RPMI7951 (cell line): Measurements from ENCODE around the gene PTMA. TPM values are rescaled to one million over a fixed set of nuclear protein-coding genes. Genes with fewer than 3 reads are reported as not detected.
"Not testable (repeated sequence)": the region's sequence is repeated elsewhere in the genome, so short reads cannot be mapped to it uniquely, and the experiment has no call there.

Source experiments
- DNase-seq: peaks from one replicate; pipeline ENCODE4 v3.0.0-alpha.2; 2012; ENCODE audit warnings: low read depth
- total RNA-seq: library from RNA; depleted of rRNA; stranded (reverse); fragments of >200 nt; shearing (Covaris generic); gene quantifications from 2 replicates; pipeline ENCODE4 v1.2.3, GENCODE V29; 2014

Gene PTMA
- total RNA-seq, 1 experiment from 2014 or later, result 1,788 TPM

GRCh38 chr2:231715499-231715837 is 7.1 kb downstream of the PTMA start:
- no peak for DNase-seq

GRCh38 chr2:231715988-231716616 is 7.8 kb downstream of the PTMA start:
- DNase-seq, result peak; percentile 51

GRCh38 chr2:231716666-231717280 is 8.4 kb downstream of the PTMA start:
- peak; percentile 17 for DNase-seq

GRCh38 chr2:231717281-231718171 is 9.2 kb downstream of the PTMA start:
- peak; percentile 42 for DNase-seq

- no peak for DNase-seq
These were observed 10.5 kb downstream of the PTMA start for GRCh38 chr2:231718799-231719198.

- no peak for DNase-seq
These were observed 12.1 kb downstream of the PTMA start for GRCh38 chr2:231720292-231720986.

GRCh38 chr2:231720987-231721966 is 13.0 kb downstream of the PTMA start:
- no peak for DNase-seq

- DNase-seq, result no peak
These were observed 14.5 kb downstream of the PTMA start for GRCh38 chr2:231722721-231723307.

GRCh38 chr2:231725476-231725875 is 17.2 kb downstream of the PTMA start:
- no peak for DNase-seq

- DNase-seq, result no peak
These were observed 18.0 kb downstream of the PTMA start for GRCh38 chr2:231726276-231726675.

- DNase-seq, result no peak
These were observed 19.3 kb downstream of the PTMA start for GRCh38 chr2:231727621-231728020.

GRCh38 chr2:231732604-231733003 is 24.3 kb downstream of the PTMA start:
- no peak for DNase-seq

GRCh38 chr2:231737761-231738160 is 29.4 kb downstream of the PTMA start:
- DNase-seq, result no peak

GRCh38 chr2:231743376-231744116 is 35.2 kb downstream of the PTMA start:
- peak; percentile 43 for DNase-seq

- no peak for DNase-seq
These were observed 37.1 kb downstream of the PTMA start for GRCh38 chr2:231745303-231746038.

GRCh38 chr2:231748153-231748896 is 40.0 kb downstream of the PTMA start:
- not testable (repeated sequence) for DNase-seq

GRCh38 chr2:231749016-231749415 is 40.7 kb downstream of the PTMA start:
- DNase-seq, result not testable (repeated sequence)

GRCh38 chr2:231751042-231751815 is 42.9 kb downstream of the PTMA start:
- DNase-seq, result no peak
